Esophagus (tissue), 2 donors: ENCODE measurements around the gene TDRD1. TPM values are rescaled to one million over a fixed set of nuclear protein-coding genes. Genes with fewer than 3 reads are reported as not detected.
A peak's percentile ranks its signal among the peaks of the same experiment; 100 is the strongest.

Experiments used
- H3K27ac ChIP-seq, 2 donors: one replicate each; pipeline ENCODE4 v1.5.1; 2013; ENCODE audit warnings: low read depth in 2 of 2, mild to moderate bottlenecking in 2 of 2, inconsistent platforms in 1 of 2, low read length in 1 of 2, moderate library complexity in 1 of 2
- H3K27me3 ChIP-seq, 2 donors: one replicate each; pipeline ENCODE4 v1.6.1; 2013; ENCODE audit warnings: low read length in 2 of 2, control low read depth in 1 of 2, mild to moderate bottlenecking in 1 of 2; ENCODE audit not compliant: insufficient read depth in 2 of 2, control insufficient read depth in 1 of 2
- H3K36me3 ChIP-seq, 2 donors: one replicate each; pipeline ENCODE4 v1.6.1; 2013; ENCODE audit warnings: low read length in 1 of 2; ENCODE audit not compliant: control insufficient read depth in 2 of 2, insufficient read depth in 2 of 2
- H3K4me1 ChIP-seq, 2 donors: one replicate each; pipeline ENCODE4 v1.6.1; 2013; ENCODE audit warnings: low read length in 1 of 2; ENCODE audit not compliant: control insufficient read depth in 2 of 2, insufficient read depth in 2 of 2
- H3K4me3 ChIP-seq, 2 donors: one replicate each; pipeline ENCODE4 v1.5.1; 2013; ENCODE audit warnings: low read length in 2 of 2, mild to moderate bottlenecking in 2 of 2, low read depth in 1 of 2, moderate library complexity in 1 of 2
- H3K9me3 ChIP-seq, 2 donors: one replicate each; pipeline ENCODE4 v1.6.1; 2013; ENCODE audit warnings: mild to moderate bottlenecking in 2 of 2, low read depth in 1 of 2, low read length in 1 of 2, moderate library complexity in 1 of 2; ENCODE audit not compliant: control insufficient read depth in 2 of 2, insufficient read depth in 1 of 2
- WGBS, 2 donors: extraction: QIAGEN DNeasy Blood & Tissue Kit; methylation state at CpG; one replicate each; pipeline ENCODE4 v1.1.7; 2013; 5-methylcytosine and 5-hydroxymethylcytosine counted together
- polyA plus RNA-seq, 2 donors: library from polyadenylated mRNA; stranded (reverse); fragments of 200-250 nt; gene quantifications; one replicate each; pipeline ENCODE4 v1.2.3, GENCODE V29; 2013
- donor health status: healthy with polysubstance abuse.
- donor health status: Bipolar disorder and iron deficiency.

TDRD1 gene
- polyA plus RNA-seq, 2 donors = 0.04 to 0.08 TPM

DNA sequence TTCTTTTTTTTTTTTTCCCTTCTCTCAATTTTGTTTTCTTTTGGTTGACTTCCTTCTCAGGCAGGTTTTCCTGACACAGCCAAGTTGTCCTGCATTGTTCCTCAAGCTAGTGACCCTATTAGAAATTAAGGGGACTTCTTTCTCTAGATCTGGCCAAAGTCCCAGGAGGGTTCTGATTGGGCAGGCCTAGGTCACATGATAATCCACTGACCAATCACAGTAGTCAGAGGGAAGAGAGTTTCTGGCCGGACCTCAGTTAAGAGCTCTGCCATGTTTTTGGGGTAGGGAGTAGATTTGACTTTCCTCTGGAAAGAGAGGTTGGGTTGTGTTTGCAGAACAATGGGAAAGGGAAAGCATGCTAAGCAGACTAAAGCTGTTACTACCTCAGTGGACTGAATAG lies 76.1 kb downstream of the TDRD1 start:
- WGBS, 2 donors = 90 to 100% methylated on average over 1 of the region's 1 CpG
- Histone ChIP-seq H3K27ac (no peak overlapping the region), H3K4me1 (peaks cover 0 to 4% of the 10 kb centered on the region in 2 donors), H3K9me3 (no peaks in the 10 kb centered on the region), H3K4me3 (no peak overlapping the region), H3K36me3 (no peaks in the 10 kb centered on the region), H3K27me3 (no peaks in the 10 kb centered on the region)

- Histone ChIP-seq H3K27me3 (no peaks in the 10 kb centered on the region), H3K4me1 (no peaks in the 10 kb centered on the region), H3K27ac (no peak overlapping the region), H3K9me3 (no peaks in the 10 kb centered on the region), H3K36me3 (no peaks in the 10 kb centered on the region), H3K4me3 (no peak overlapping the region)
- WGBS, 2 donors = 82 to 83% methylated on average over 12 of the region's 12 CpGs
Measured at GRCh38 chr10:114256008-114256765, 77.0 kb downstream of the TDRD1 start.

- H3K4me1 ChIP-seq = no peaks in the 10 kb centered on the region
- 65 to 80% methylated on average over 3 of the region's 3 CpGs for WGBS, 2 donors
- H3K36me3 ChIP-seq = no peaks in the 10 kb centered on the region
- no peak overlapping the region for H3K27ac ChIP-seq
- no peaks in the 10 kb centered on the region for H3K27me3 ChIP-seq
- H3K4me3 ChIP-seq = no peak overlapping the region
- no peaks in the 10 kb centered on the region for H3K9me3 ChIP-seq
Measured at GRCh38 chr10:114256822-114257221, 77.7 kb downstream of the TDRD1 start.

- Histone ChIP-seq H3K4me3 (no peak overlapping the region), H3K27me3 (no peaks in the 10 kb centered on the region), H3K36me3 (no peaks in the 10 kb centered on the region), H3K27ac (peak overlapping the region in 1 of 2 donors; percentile 22), H3K4me1 (no peaks in the 10 kb centered on the region), H3K9me3 (no peaks in the 10 kb centered on the region)
- 48 to 62% methylated on average over 3 of the region's 3 CpGs for WGBS, 2 donors
Measured at GRCh38 chr10:114257498-114257897, 78.3 kb downstream of the TDRD1 start.

DNA sequence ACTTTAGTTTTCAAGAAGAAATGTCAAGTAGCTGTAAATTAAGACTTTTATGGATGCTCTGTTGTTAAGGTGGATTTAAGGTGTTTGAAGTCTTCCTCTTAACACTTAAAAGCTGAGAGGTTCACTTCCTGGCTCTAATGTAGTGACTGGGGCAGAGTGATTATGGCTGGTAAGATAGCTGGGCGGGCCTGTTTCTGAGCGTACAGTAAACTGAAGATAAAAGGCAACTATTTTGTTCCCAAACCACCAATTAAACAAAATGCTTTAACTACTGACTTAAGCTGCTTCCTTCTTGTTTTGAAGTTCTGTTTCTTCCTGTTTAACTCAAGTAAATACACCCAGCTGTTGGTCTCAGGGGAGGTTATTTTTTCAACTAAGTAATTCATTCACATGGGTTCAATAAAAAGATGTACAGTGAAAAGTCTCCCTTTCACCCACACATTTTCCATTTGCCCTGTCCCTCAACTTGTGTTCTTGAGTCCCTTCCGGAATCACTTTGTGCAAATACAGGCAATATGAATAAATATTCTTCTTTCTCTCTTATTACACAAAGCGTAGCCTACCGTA lies 79.2 kb downstream of the TDRD1 start:
- Histone ChIP-seq H3K4me1 (no peaks in the 10 kb centered on the region), H3K9me3 (no peaks in the 10 kb centered on the region), H3K36me3 (no peaks in the 10 kb centered on the region), H3K27me3 (no peaks in the 10 kb centered on the region), H3K27ac (no peak overlapping the region), H3K4me3 (no peak overlapping the region)
- 61 to 63% methylated on average over 5 of the region's 5 CpGs for WGBS, 2 donors

GRCh38 chr10:114259824-114260223 lies 80.7 kb downstream of the TDRD1 start:
- H3K4me1 ChIP-seq = no peaks in the 10 kb centered on the region
- H3K27me3 ChIP-seq = no peaks in the 10 kb centered on the region
- 57 to 78% methylated on average over 10 of the region's 10 CpGs for WGBS, 2 donors
- H3K4me3 ChIP-seq = no peak overlapping the region
- no peaks in the 10 kb centered on the region for H3K36me3 ChIP-seq
- H3K27ac ChIP-seq = no peak overlapping the region
- no peaks in the 10 kb centered on the region for H3K9me3 ChIP-seq

- WGBS, 2 donors = 87 to 96% methylated on average over 5 of the region's 5 CpGs
- H3K4me3 ChIP-seq = no peak overlapping the region
- no peaks in the 10 kb centered on the region for H3K4me1 ChIP-seq
- H3K27ac ChIP-seq = no peak overlapping the region
- no peaks in the 10 kb centered on the region for H3K36me3 ChIP-seq
- H3K9me3 ChIP-seq = no peaks in the 10 kb centered on the region
- H3K27me3 ChIP-seq = no peaks in the 10 kb centered on the region
Measured at GRCh38 chr10:114260366-114260765, 81.2 kb downstream of the TDRD1 start.

DNA sequence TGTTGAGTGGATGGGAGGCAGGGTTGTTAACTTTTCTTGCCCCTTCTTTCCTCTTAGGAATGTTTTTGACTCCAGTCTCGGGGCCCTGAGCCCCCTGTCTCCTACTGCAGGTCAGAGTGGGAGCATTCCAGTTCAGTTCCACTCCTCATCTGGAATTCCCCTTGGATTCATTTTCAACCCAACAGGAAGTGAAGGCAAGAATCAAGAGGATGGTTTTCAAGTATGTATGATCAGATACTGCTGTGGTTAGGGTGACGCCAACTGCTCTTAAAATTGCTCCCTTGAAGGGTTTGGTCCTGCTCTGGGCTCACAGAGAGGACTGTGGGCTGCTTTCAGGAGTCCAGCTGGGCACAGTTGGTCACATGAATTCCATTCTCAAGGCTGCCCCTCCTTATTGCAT lies 81.9 kb downstream of the TDRD1 start:
- Histone ChIP-seq H3K9me3 (no peaks in the 10 kb centered on the region), H3K27me3 (no peaks in the 10 kb centered on the region)
- 57 to 79% methylated on average over 2 of the region's 2 CpGs for WGBS, 2 donors

GRCh38 chr10:114262496-114262895 lies 83.3 kb downstream of the TDRD1 start:
- WGBS, 2 donors = 82% methylated on average over 4 of the region's 4 CpGs
- Histone ChIP-seq H3K36me3 (no peaks in the 10 kb centered on the region), H3K9me3 (no peaks in the 10 kb centered on the region), H3K4me1 (no peaks in the 10 kb centered on the region), H3K4me3 (no peak overlapping the region), H3K27me3 (no peaks in the 10 kb centered on the region), H3K27ac (no peak overlapping the region)

More for the DNA sequence above, 81.9 kb downstream of the TDRD1 start:
- H3K4me1 ChIP-seq = no peaks in the 10 kb centered on the region
- H3K36me3 ChIP-seq = no peaks in the 10 kb centered on the region
- H3K27ac ChIP-seq = no peak overlapping the region
- no peak overlapping the region for H3K4me3 ChIP-seq
